SK-N-SH (cell line): Measurements from ENCODE around the gene ARHGEF11. TPM values are rescaled to one million over a fixed set of nuclear protein-coding genes. Genes with fewer than 3 reads are reported as not detected.

Experiments
- CTCF ChIA-PET: fragments of 300-600, 350-600 bp; formaldehyde crosslinking; extraction: SDS; loops from one replicate; lab custom pipeline; 2021; lab: Yijun Ruan, JAX
- POLR2A ChIA-PET: fragments of 350-600 bp; sonication (Branson Sonifier 250); formaldehyde crosslinking; extraction: SDS; loops from one replicate; lab custom pipeline; 2020; ENCODE audit warnings: antibody characterized with exemption, inconsistent platforms; lab: Yijun Ruan, JAX
- DNase-seq: peaks from one replicate; pipeline ENCODE4 v3.0.0; 2012
- H2AFZ ChIP-seq: fragments of 200-600 bp; sonication (generic); 2 replicates; pipeline ENCODE4 v1.8.1; 2016; ENCODE audit warnings: antibody characterized with exemption, mild to moderate bottlenecking, low read depth
- H3F3A ChIP-seq: fragments of 200-600 bp; sonication (generic); replicated peaks from 2 replicates; pipeline ENCODE3; 2016; ENCODE audit warnings: antibody characterized with exemption, mild to moderate bottlenecking; ENCODE audit not compliant: insufficient read depth
- H3K27ac ChIP-seq, 2 experiments: fragments of 200-500 bp in 1 of 2; fragments of 200-600 bp in 1 of 2; sonication (Bioruptor generic) in 1 of 2; sonication (generic), shearing (Covaris generic) in 1 of 2; 2 replicates each; pipeline versions ENCODE4 v1.5.1 to v1.6.1; 2014 to 2016; ENCODE audit warnings: low read depth in 2 of 2, inconsistent platforms in 1 of 2, low read length in 1 of 2, mild to moderate bottlenecking in 1 of 2, mixed read lengths in 1 of 2
- H3K27me3 ChIP-seq: fragments of 200-600 bp; sonication (generic), shearing (Covaris generic); 2 replicates; pipeline ENCODE4 v1.6.1; 2016; ENCODE audit warnings: mixed run types; ENCODE audit not compliant: insufficient read depth
- H3K36me3 ChIP-seq, 2 experiments: fragments of 200-500 bp in 1 of 2; fragments of 200-600 bp in 1 of 2; sonication (Bioruptor generic) in 1 of 2; sonication (generic) in 1 of 2; replicated peaks in 1 of 2; 2 replicates each; pipeline versions ENCODE3 to v1.5.1; 2014 to 2016; ENCODE audit warnings: low read length in 1 of 2, mild to moderate bottlenecking in 1 of 2; ENCODE audit not compliant: insufficient read depth in 2 of 2, control insufficient read depth in 1 of 2
- H3K4me1 ChIP-seq, 2 experiments: fragments of 200-500 bp in 1 of 2; fragments of 200-600 bp in 1 of 2; sonication (Bioruptor generic) in 1 of 2; sonication (generic), shearing (Covaris generic) in 1 of 2; 2 replicates each; pipeline versions ENCODE4 v1.5.1 to v1.6.1; 2014 to 2016; ENCODE audit warnings: low read depth in 1 of 2, low read length in 1 of 2, mixed run types in 1 of 2; ENCODE audit not compliant: insufficient read depth in 2 of 2, control insufficient read depth in 1 of 2
- H3K4me2 ChIP-seq: fragments of 200-600 bp; sonication (generic), shearing (Covaris generic); 2 replicates; pipeline ENCODE4 v1.6.1; 2017; ENCODE audit warnings: mixed run types
- H3K4me3 ChIP-seq, 2 experiments: fragments of 200-500 bp in 1 of 2; fragments of 200-600 bp in 1 of 2; sonication (Bioruptor generic) in 1 of 2; sonication (generic), shearing (Covaris generic) in 1 of 2; 2 replicates each; pipeline versions ENCODE4 v1.5.1 to v1.8.1; 2014 to 2016; ENCODE audit warnings: low read depth in 2 of 2, inconsistent platforms in 1 of 2, low read length in 1 of 2, mild to moderate bottlenecking in 1 of 2, mixed read lengths in 1 of 2, moderate library complexity in 1 of 2
- H3K79me2 ChIP-seq: fragments of 200-600 bp; sonication (generic); 2 replicates; pipeline ENCODE4 v1.8.1; 2017; ENCODE audit warnings: mild to moderate bottlenecking; ENCODE audit not compliant: insufficient read depth
- H3K9ac ChIP-seq: fragments of 200-600 bp; sonication (generic); 2 replicates; pipeline ENCODE4 v1.6.1; 2017; ENCODE audit warnings: mixed run types
- H3K9me2 ChIP-seq: fragments of 200-600 bp; sonication (generic); 2 replicates; pipeline ENCODE4 v1.6.1; 2017; ENCODE audit warnings: mixed run types
- H3K9me3 ChIP-seq: fragments of 200-600 bp; sonication (generic); 2 replicates; pipeline ENCODE4 v1.6.1; 2017; ENCODE audit warnings: mixed run types, mild to moderate bottlenecking, moderate library complexity
- H4K20me1 ChIP-seq: fragments of 200-600 bp; sonication (generic); 2 replicates; pipeline ENCODE4 v1.6.1; 2017; ENCODE audit warnings: mild to moderate bottlenecking, mixed run types; ENCODE audit not compliant: insufficient read depth
- ELF1 ChIP-seq: IDR thresholded peaks from 2 replicates; pipeline ENCODE4 v1.4.0; 2012
- EP300 ChIP-seq, 2 experiments: IDR thresholded peaks; 2 replicates each; pipeline versions ENCODE4 v1.4.0 to v1.6.1; 2012; ENCODE audit warnings: borderline replicate concordance in 1 of 2, low read depth in 1 of 2, low read length in 1 of 2
- EZH2phosphoT487 ChIP-seq: fragments of 200-600 bp; sonication (generic); IDR thresholded peaks from 2 replicates; pipeline ENCODE4 v1.6.1; 2017; ENCODE audit warnings: low read depth, mixed run types, mild to moderate bottlenecking, antibody characterized with exemption, moderate library complexity, borderline replicate concordance
- FOXJ3 ChIP-seq: sonication (generic); formaldehyde crosslinking; IDR thresholded peaks from 2 replicates; pipeline ENCODE4 v1.5.1; 2020; ENCODE audit warnings: mild to moderate bottlenecking, missing genetic modification reagents
- GABPA ChIP-seq: IDR thresholded peaks from 2 replicates; pipeline ENCODE4 v1.4.0; 2012; ENCODE audit warnings: low read depth, mild to moderate bottlenecking
- JUND ChIP-seq: IDR thresholded peaks from 2 replicates; pipeline ENCODE4 v1.4.0; 2012
- MAX ChIP-seq: IDR thresholded peaks from 2 replicates; pipeline ENCODE4 v1.4.0; 2012; ENCODE audit warnings: low read depth
- MEF2A ChIP-seq: IDR thresholded peaks from 2 replicates; pipeline ENCODE4 v1.4.0; 2012; ENCODE audit warnings: low read depth, borderline replicate concordance
- MXI1 ChIP-seq: IDR thresholded peaks from 2 replicates; pipeline ENCODE4 v1.6.1; 2012; ENCODE audit warnings: mild to moderate bottlenecking, low read depth, low read length, improper control_type of control experiment
- POLR2AphosphoS5 ChIP-seq: IDR thresholded peaks from 2 replicates; pipeline ENCODE4 v1.6.1; 2012; ENCODE audit warnings: low read depth, low read length
- RAD21 ChIP-seq: IDR thresholded peaks from 2 replicates; pipeline ENCODE4 v1.6.1; 2012; ENCODE audit warnings: mild to moderate bottlenecking, low read length
- RCOR1 ChIP-seq: fragments of 150-350 bp; IDR thresholded peaks from 2 replicates; pipeline ENCODE4 v1.6.1; 2017; ENCODE audit warnings: antibody characterized with exemption, low read length
- RFX5 ChIP-seq: IDR thresholded peaks from 2 replicates; pipeline ENCODE4 v1.6.1; 2012; ENCODE audit warnings: mild to moderate bottlenecking, improper control_type of control experiment, low read length
- RXRA ChIP-seq: IDR thresholded peaks from 2 replicates; pipeline ENCODE4 v1.4.0; 2012; ENCODE audit warnings: low read depth, mild to moderate bottlenecking, borderline replicate concordance
- SIN3A ChIP-seq: IDR thresholded peaks from 2 replicates; pipeline ENCODE4 v1.6.1; 2012; ENCODE audit warnings: low read depth, mild to moderate bottlenecking, low read length, moderate library complexity, borderline replicate concordance
- SMC3 ChIP-seq: IDR thresholded peaks from 2 replicates; pipeline ENCODE4 v1.6.1; 2012; ENCODE audit warnings: low read depth, low read length, improper control_type of control experiment
- TAF1 ChIP-seq: IDR thresholded peaks from 2 replicates; pipeline ENCODE4 v1.6.1; 2012; ENCODE audit warnings: low read depth, mild to moderate bottlenecking, low read length, moderate library complexity, borderline replicate concordance
- TCF12 ChIP-seq: IDR thresholded peaks from 2 replicates; pipeline ENCODE4 v1.4.0; 2012
- TEAD4 ChIP-seq: IDR thresholded peaks from 2 replicates; pipeline ENCODE4 v1.4.0; 2012; ENCODE audit warnings: mild to moderate bottlenecking, borderline replicate concordance; ENCODE audit not compliant: insufficient read depth
- USF1 ChIP-seq: IDR thresholded peaks from 2 replicates; pipeline ENCODE4 v1.4.0; 2012; ENCODE audit warnings: low read depth, borderline replicate concordance
- USF2 ChIP-seq: fragments of 150-350 bp; IDR thresholded peaks from 2 replicates; pipeline ENCODE4 v1.6.1; 2017; ENCODE audit warnings: antibody characterized with exemption, low read length, low read depth, borderline replicate concordance
- YY1 ChIP-seq: IDR thresholded peaks from 2 replicates; pipeline ENCODE4 v1.4.0; 2012; ENCODE audit warnings: low read depth, mild to moderate bottlenecking
- ZBTB33 ChIP-seq: IDR thresholded peaks from 2 replicates; pipeline ENCODE4 v1.4.0; 2012; ENCODE audit warnings: low read depth, borderline replicate concordance
- WGBS: methylation state at CpG from one replicate; pipeline ENCODE4 v1.1.6; 2017; ENCODE audit warnings: low lambda C conversion rate; 5-methylcytosine and 5-hydroxymethylcytosine counted together
- polyA plus RNA-seq, 3 experiments: library from polyadenylated mRNA; depleted of rRNA; stranded (reverse); fragments of >200 nt; gene quantifications; 2 replicates each; pipeline ENCODE4 v1.2.3, GENCODE V29; 2012

ARHGEF11 gene
- polyA plus RNA-seq, 1 of the 3 experiments (the other 2 are of a cell fraction) = 19.0 TPM

GRCh38 chr1:156992215-156992614 is 53.3 kb downstream of the ARHGEF11 start:
- peaks cover 18% of the 10 kb centered on the region for H3K79me2 ChIP-seq
- H3K27ac ChIP-seq = no peak overlapping the region
- ChIA-PET POLR2A (no interaction called here), CTCF (no interaction called here)
- no peaks in the 10 kb centered on the region for H3K27me3 ChIP-seq
- H3K36me3 ChIP-seq = peaks cover 0 to 4% of the 10 kb centered on the region in 2 experiments
- TF ChIP-seq TCF12 = no peak
- TF ChIP-seq RXRA = no peak
- no peak for TF ChIP-seq FOXJ3
- TF ChIP-seq USF1 = no peak
- no peak for TF ChIP-seq JUND
- no peak for TF ChIP-seq RCOR1
- no peak for TF ChIP-seq EP300 (IDR thresholded peaks at IDR 0.05; ENCODE audit: borderline replicate concordance in 1 of 2, low read depth in 1 of 2, low read length in 1 of 2)
- TF ChIP-seq YY1 = no peak
- TF ChIP-seq USF2 = no peak
- no peak for TF ChIP-seq RAD21
- TF ChIP-seq RFX5 = no peak
- TF ChIP-seq ELF1 = no peak
- TF ChIP-seq MEF2A = no peak
- TF ChIP-seq MXI1 = no peak
- no peak for TF ChIP-seq ZBTB33
- no peak for TF ChIP-seq POLR2AphosphoS5
- 95% methylated on average over 7 of the region's 7 CpGs for WGBS
- no peak overlapping the region for H3K9ac ChIP-seq
- no peaks in the 10 kb centered on the region for H3K9me2 ChIP-seq
- no peaks in the 10 kb centered on the region for H3F3A ChIP-seq
- H3K4me3 ChIP-seq = no peak overlapping the region
- H4K20me1 ChIP-seq = peaks cover 29% of the 10 kb centered on the region
- no peak overlapping the region for H3K4me2 ChIP-seq
- H2AFZ ChIP-seq = no peak overlapping the region
- H3K4me1 ChIP-seq = no peaks in the 10 kb centered on the region; a peak in 1 of 4 replicates
- no peaks in the 10 kb centered on the region for H3K9me3 ChIP-seq
- no peak for DNase-seq

GRCh38 chr1:156987715-156988114 is 57.8 kb downstream of the ARHGEF11 start:
- WGBS = 97% methylated on average over 6 of the region's 6 CpGs
- CTCF ChIA-PET = interaction anchor here (1.0 kb wide), 1 partner anchor 127 kb away, joined by 3 read pairs; the partner anchor contains the start of gene NTRK1
- Histone ChIP-seq H3K27me3 (no peaks in the 10 kb centered on the region), H3K9me3 (no peaks in the 10 kb centered on the region), H3K4me2 (no peak overlapping the region), H3K9me2 (no peaks in the 10 kb centered on the region), H3K4me3 (no peak overlapping the region), H3K79me2 (0 out of 2 replicates have a peak, but pooled peaks cover 3% of the 10 kb centered on the region), H4K20me1 (0 out of 2 replicates have a peak, but pooled peaks cover 4% of the 10 kb centered on the region), H3K4me1 (no peaks in the 10 kb centered on the region), H3K36me3 (peaks cover 18 to 20% of the 10 kb centered on the region in 2 experiments), H2AFZ (no peak overlapping the region), H3F3A (no peaks in the 10 kb centered on the region), H3K27ac (no peak overlapping the region)
- POLR2A ChIA-PET = no interaction called here
- no peak for DNase-seq
- TF ChIP-seq YY1 (no peak), RAD21 (no peak), EZH2phosphoT487 (no peak), RXRA (no peak), TEAD4 (no peak), SMC3 (no peak), MAX (no peak), JUND (no peak), SIN3A (no peak), EP300 (IDR thresholded peaks at IDR 0.05; ENCODE audit: borderline replicate concordance in 1 of 2, low read depth in 1 of 2, low read length in 1 of 2) (no peak), GABPA (no peak), MXI1 (no peak), FOXJ3 (no peak), USF2 (no peak), TAF1 (no peak)
- TF ChIP-seq, all 33 proteins: peak for 0
- H3K9ac ChIP-seq = no peak overlapping the region
